GM21423 (cell line): ENCODE measurements around the gene ZNF169.
"Not testable (repeated sequence)": the region's sequence is repeated elsewhere in the genome, so short reads cannot be mapped to it uniquely, and the experiment has no call there.

Source experiments
- ATAC-seq: cut with Tn5 transposase; IDR thresholded peaks from one replicate; pipeline ENCODE4 v1.9.1; 2021; ENCODE audit warnings: mild to moderate bottlenecking, moderate library complexity; ENCODE audit not compliant: unreplicated experiment

ZNF169 gene

GRCh38 chr9:94341703-94342102 is 82.6 kb downstream of the ZNF169 start:
- ATAC-seq: not testable (repeated sequence)

GRCh38 chr9:94347451-94347850 is 88.4 kb downstream of the ZNF169 start:
- not testable (repeated sequence) for ATAC-seq

- ATAC-seq: not testable (repeated sequence)
Measured at GRCh38 chr9:94348754-94349153, 89.7 kb downstream of the ZNF169 start.
